NOMO-1 (cell line): ENCODE measurements around the gene SMARCD3.

ENCODE experiments used
- DNase-seq, 2 experiments: peaks; one replicate each; lab custom pipeline; 2025; ENCODE audit not compliant: unreplicated experiment in 2 of 2; lab: John Stamatoyannopoulos, UW

SMARCD3 gene

GRCh38 chr7:151238924-151239836 lies 9.3 kb downstream of the SMARCD3 start:
- no peak for DNase-seq

GRCh38 chr7:151238190-151238810 lies 10.2 kb downstream of the SMARCD3 start:
- DNase-seq = no peak

DNA sequence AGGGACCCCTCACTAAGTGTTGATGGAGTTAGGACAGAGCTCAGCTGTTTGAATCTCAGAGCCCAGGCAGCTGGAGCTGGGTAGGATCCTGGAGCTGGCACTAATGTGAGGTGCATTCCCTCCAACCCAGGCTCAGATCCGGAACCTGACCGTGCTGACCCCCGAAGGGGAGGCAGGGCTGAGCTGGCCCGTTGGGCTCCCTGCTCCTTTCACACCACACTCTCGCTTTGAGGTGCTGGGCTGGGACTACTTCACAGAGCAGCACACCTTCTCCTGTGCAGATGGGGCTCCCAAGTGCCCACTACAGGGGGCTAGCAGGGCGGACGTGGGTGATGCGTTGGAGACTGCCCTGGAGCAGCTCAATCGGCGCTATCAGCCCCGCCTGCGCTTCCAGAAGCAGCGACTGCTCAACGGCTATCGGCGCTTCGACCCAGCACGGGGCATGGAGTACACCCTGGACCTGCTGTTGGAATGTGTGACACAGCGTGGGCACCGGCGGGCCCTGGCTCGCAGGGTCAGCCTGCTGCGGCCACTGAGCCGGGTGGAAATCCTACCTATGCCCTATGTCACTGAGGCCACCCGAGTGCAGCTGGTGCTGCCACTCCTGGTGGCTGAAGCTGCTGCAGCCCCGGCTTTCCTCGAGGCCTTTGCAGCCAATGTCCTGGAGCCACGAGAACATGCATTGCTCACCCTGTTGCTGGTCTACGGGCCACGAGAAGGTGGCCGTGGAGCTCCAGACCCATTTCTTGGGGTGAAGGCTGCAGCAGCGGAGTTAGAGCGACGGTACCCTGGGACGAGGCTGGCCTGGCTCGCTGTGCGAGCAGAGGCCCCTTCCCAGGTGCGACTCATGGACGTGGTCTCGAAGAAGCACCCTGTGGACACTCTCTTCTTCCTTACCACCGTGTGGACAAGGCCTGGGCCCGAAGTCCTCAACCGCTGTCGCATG lies 11.0 kb downstream of the SMARCD3 start:
- DNase-seq = no peak

DNA sequence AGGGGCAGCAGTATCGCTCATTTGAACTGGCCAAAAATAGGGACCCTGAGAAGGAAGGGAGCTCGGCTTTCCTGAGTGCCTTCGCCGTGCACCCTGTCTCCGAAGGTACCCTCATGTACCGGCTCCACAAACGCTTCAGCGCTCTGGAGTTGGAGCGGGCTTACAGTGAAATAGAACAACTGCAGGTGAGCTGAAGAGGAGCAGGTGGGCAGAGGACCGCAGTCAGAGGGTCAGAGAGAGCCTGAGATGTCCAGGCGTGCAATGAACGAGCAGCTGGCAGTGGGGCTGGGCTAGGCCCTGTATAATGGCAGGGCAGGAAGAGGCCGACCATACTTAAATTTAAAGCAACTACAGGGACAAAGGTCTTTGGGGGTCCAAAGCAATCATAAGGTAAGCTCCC lies 12.1 kb downstream of the SMARCD3 start:
- DNase-seq = no peak

- no peak for DNase-seq
These were observed 13.3 kb downstream of the SMARCD3 start for GRCh38 chr7:151235091-151235787.

DNA sequence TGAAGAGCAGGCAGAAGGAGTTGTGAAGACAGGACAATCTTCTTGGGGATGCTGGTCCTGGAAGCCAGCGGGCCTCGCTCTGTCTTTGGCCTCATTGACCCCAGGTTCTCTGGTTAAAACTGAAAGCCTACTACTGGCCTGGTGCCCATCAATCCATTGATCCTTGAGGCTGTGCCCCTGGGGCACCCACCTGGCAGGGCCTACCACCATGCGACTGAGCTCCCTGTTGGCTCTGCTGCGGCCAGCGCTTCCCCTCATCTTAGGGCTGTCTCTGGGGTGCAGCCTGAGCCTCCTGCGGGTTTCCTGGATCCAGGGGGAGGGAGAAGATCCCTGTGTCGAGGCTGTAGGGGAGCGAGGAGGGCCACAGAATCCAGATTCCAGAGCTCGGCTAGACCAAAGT lies 14.7 kb downstream of the SMARCD3 start:
- no peak for DNase-seq

DNA sequence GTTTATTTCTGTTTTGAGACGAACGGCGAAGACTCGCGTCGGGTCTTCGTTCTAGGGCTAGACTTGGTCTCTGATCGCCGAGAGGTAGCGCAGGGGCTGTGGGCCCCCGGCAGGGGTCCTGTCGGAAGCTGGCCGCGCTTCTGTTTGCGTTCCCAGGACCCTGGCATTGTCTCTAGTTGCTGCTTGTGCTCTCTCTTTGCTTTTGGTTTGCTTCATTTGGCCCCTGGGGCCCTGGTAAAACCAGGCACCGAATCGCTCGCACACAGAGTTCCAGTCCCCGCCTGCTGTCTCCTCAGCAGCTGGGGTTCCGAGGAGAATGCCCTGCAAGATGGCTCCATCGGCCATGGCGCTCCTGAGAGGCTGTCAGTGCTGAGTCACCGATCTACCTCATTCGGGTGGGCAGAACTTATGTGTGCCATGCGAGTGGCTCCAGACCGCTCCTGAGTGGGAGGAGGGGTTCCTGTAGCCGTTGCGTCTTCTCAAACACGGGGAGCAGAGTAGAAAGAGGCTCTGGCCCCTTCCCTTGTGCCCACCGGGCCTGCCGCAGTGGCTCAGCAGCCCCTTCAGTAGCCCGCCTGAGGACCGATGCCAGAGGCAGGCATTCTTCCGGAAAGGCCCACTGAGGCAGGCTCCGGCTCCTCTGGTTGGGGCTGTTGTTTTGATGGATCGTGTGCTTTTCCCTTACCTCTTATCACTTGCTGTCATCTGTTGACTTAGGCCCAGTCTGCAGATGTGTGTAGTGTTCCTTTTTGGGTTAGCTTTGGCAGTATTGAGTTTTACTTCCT lies 15.4 kb downstream of the SMARCD3 start:
- DNase-seq = peak; percentile 18 to 22

GRCh38 chr7:151232091-151232916 lies 16.2 kb downstream of the SMARCD3 start, which contains the start of gene CHPF2:
Gene CHPF2 (plus strand): TSS chr7:151232483. CDS start chr7:151234012, 1,529 bp downstream.
- DNase-seq = peak; percentile 54 to 66

DNA sequence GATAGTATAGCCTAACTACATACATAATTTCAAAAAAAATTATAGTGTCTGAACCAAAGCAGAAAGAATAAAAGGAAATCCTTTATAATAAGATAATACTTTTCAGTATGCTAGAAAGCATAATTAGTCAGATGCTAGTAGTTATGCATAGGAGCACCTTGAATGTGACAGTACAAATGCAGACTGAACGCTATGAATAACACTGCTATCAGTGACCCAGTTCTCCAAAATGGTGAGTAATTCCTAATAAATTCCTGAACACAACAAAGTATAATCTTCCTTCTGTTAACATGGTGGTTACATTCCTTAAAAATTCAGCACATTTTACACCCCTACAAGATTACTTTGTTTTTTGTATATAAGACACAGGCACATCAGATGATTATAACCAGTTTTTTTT lies 17.4 kb downstream of the SMARCD3 start:
- no peak for DNase-seq

DNA sequence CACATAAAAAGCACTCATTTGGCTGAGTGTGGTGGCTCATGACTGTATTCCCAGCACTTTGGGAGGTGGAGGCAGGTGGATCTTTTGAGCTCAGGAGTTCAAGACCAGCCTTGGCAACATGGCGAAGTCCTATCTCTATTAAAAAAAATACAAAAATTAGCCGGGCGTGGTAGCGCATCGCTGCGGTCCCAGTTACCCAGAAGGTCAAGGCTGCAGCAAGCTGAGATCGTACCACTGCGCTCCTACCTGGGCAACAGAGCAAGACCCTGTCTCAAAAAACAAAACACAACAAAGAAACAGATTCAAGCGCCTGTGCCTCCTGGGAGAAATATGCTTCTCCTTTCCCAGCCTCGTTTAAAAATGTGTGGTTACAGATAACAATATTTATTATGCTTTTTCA lies 19.2 kb downstream of the SMARCD3 start:
- DNase-seq = no peak

GRCh38 chr7:151228024-151228866 lies 20.2 kb downstream of the SMARCD3 start:
- DNase-seq = no peak

GRCh38 chr7:151226875-151227782 lies 21.4 kb downstream of the SMARCD3 start, which contains the start of gene ABCF2:
Gene ABCF2 (minus strand): TSS chr7:151227205. CDS start chr7:151226458, 747 bp downstream.
- peak; percentile 72 to 77 for DNase-seq

- no peak for DNase-seq
These were observed 22.0 kb downstream of the SMARCD3 start for GRCh38 chr7:151226560-151226874.

GRCh38 chr7:151225948-151226510 lies 22.5 kb downstream of the SMARCD3 start:
- peak in 1 of 2 experiments; percentile 36 for DNase-seq

- no peak for DNase-seq
These were observed 24.8 kb downstream of the SMARCD3 start for GRCh38 chr7:151223728-151224127.

DNA sequence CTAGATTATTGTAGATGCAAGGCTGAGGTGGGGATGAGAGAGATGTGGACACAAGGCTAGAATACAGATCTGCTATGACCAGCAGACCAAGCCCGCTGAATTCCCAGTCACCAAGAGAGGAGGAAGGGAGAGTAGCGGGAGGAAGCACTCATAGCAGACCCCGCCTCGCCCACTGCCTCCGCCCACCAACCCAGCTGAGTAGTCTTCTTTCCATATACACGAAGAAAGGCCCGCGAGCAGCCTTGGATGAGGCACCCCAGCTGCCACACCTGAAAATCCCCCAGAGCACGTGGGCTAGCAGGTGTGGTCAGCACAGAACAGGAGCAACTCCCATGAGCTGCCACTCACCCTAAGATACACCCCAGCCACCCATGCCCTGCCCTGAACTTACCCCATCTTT lies 30.3 kb downstream of the SMARCD3 start:
- DNase-seq = no peak
